Osteoblast (primary cell): Measurements from ENCODE around the gene TRAFD1. TPM values are rescaled to one million over a fixed set of nuclear protein-coding genes. Genes with fewer than 3 reads are reported as not detected.
"Not testable (repeated sequence)": the region's sequence is repeated elsewhere in the genome, so short reads cannot be mapped to it uniquely, and the experiment has no call there.

Source experiments
- DNase-seq: peaks from one replicate; pipeline ENCODE4 v3.0.0; 2011; ENCODE audit warnings: low spot score, mixed read lengths; ENCODE audit not compliant: insufficient read length; ENCODE audit errors: missing footprints
- H2AFZ ChIP-seq: 2 replicates; pipeline ENCODE4 v1.6.0; 2011; ENCODE audit warnings: mild to moderate bottlenecking, low read length
- H3K27ac ChIP-seq: 2 replicates; pipeline ENCODE4 v1.5.1; 2011; ENCODE audit warnings: mild to moderate bottlenecking, low read depth, low read length, moderate library complexity
- H3K27me3 ChIP-seq: 2 replicates; pipeline ENCODE4 v1.6.0; 2012; ENCODE audit warnings: mild to moderate bottlenecking, control low read depth, inconsistent platforms, low read length, moderate library complexity; ENCODE audit not compliant: insufficient read depth
- H3K36me3 ChIP-seq: 2 replicates; pipeline ENCODE4 v1.5.1; 2011; ENCODE audit warnings: mild to moderate bottlenecking, low read length, control low read depth, moderate library complexity; ENCODE audit not compliant: insufficient read depth
- H3K4me1 ChIP-seq: 2 replicates; pipeline ENCODE4 v1.5.1; 2011; ENCODE audit warnings: mild to moderate bottlenecking, low read length, control low read depth, moderate library complexity; ENCODE audit not compliant: insufficient read depth
- H3K4me2 ChIP-seq: 2 replicates; pipeline ENCODE4 v1.6.0; 2011; ENCODE audit warnings: mild to moderate bottlenecking, low read length; ENCODE audit not compliant: insufficient read depth
- H3K4me3 ChIP-seq: fragments of 200-600 bp; sonication (generic); 3 replicates; pipeline ENCODE4 v1.5.1; 2012; ENCODE audit warnings: mild to moderate bottlenecking, low read length, inconsistent platforms; ENCODE audit not compliant: insufficient read depth
- H3K79me2 ChIP-seq: 2 replicates; pipeline ENCODE4 v1.6.0; 2012; ENCODE audit warnings: mild to moderate bottlenecking, low read length, control low read depth, inconsistent platforms; ENCODE audit not compliant: insufficient read depth
- H3K9me3 ChIP-seq: 2 replicates; pipeline ENCODE4 v1.5.1; 2011; ENCODE audit warnings: low read depth, low read length, control low read depth
- H4K20me1 ChIP-seq: 2 replicates; pipeline ENCODE4 v1.6.0; 2012; ENCODE audit warnings: mild to moderate bottlenecking, low read length, control low read depth; ENCODE audit not compliant: insufficient read depth
- total RNA-seq: library from RNA; depleted of rRNA; stranded (reverse); fragments of >200 nt; gene quantifications from 2 replicates; pipeline ENCODE4 v1.2.3, GENCODE V29; 2012
- TF ChIP-seq, protein P1 (sequence below): IDR thresholded peaks from 2 replicates; pipeline ENCODE4 v1.5.1; 2011; ENCODE audit warnings: mild to moderate bottlenecking, low read depth, low read length, moderate library complexity; ENCODE audit errors: extremely low read depth

Gene TRAFD1
- total RNA-seq, 1 donor, result 40.5 TPM

DNA sequence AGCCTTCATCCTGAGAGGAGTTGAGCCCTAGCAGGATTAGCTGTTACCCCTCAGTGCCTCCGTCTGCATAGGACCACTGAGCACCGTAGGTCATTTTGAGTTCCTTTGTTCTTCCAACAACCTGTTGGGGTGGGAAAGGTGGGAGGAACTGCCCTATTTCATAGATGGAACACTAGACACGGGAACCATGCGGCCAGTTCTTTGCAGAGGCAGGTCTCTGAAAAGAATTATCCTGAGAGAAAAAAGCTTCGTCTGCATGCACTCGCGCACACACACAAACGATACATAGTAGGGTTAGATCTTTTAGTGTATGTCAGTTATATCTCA, 28.5 kb downstream of the TRAFD1 start:
- no peak overlapping the region for H3K4me3 ChIP-seq
- H4K20me1 ChIP-seq, result no peaks in the 10 kb centered on the region
- no peaks in the 10 kb centered on the region for H3K4me1 ChIP-seq
- H3K9me3 ChIP-seq, result no peaks in the 10 kb centered on the region
- no peak overlapping the region for H2AFZ ChIP-seq
- no peak overlapping the region for H3K4me2 ChIP-seq
- TF ChIP-seq, protein P1, sequence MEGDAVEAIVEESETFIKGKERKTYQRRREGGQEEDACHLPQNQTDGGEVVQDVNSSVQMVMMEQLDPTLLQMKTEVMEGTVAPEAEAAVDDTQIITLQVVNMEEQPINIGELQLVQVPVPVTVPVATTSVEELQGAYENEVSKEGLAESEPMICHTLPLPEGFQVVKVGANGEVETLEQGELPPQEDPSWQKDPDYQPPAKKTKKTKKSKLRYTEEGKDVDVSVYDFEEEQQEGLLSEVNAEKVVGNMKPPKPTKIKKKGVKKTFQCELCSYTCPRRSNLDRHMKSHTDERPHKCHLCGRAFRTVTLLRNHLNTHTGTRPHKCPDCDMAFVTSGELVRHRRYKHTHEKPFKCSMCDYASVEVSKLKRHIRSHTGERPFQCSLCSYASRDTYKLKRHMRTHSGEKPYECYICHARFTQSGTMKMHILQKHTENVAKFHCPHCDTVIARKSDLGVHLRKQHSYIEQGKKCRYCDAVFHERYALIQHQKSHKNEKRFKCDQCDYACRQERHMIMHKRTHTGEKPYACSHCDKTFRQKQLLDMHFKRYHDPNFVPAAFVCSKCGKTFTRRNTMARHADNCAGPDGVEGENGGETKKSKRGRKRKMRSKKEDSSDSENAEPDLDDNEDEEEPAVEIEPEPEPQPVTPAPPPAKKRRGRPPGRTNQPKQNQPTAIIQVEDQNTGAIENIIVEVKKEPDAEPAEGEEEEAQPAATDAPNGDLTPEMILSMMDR, result no peak
- H3K79me2 ChIP-seq, result no peaks in the 10 kb centered on the region
- no peak for DNase-seq
- no peaks in the 10 kb centered on the region for H3K27me3 ChIP-seq
- peaks cover 51% of the 10 kb centered on the region for H3K36me3 ChIP-seq
- H3K27ac ChIP-seq, result no peak overlapping the region

GRCh38 chr12:112158461-112159145, 33.2 kb downstream of the TRAFD1 start:
- H3K4me3 ChIP-seq, H4K20me1 ChIP-seq, H2AFZ ChIP-seq, H3K4me2 ChIP-seq, H3K9me3 ChIP-seq, H3K27ac ChIP-seq, H3K4me1 ChIP-seq, H3K79me2 ChIP-seq, DNase-seq, H3K27me3 ChIP-seq: not testable (repeated sequence)
- peaks cover 29% of the 10 kb centered on the region for H3K36me3 ChIP-seq

GRCh38 chr12:112159146-112159541, 33.8 kb downstream of the TRAFD1 start:
- Histone ChIP-seq H4K20me1 (no peaks in the 10 kb centered on the region), H3K4me2 (no peak overlapping the region), H3K9me3 (no peaks in the 10 kb centered on the region), H3K4me3 (no peak overlapping the region), H3K36me3 (peaks cover 24% of the 10 kb centered on the region), H3K79me2 (no peaks in the 10 kb centered on the region), H3K4me1 (no peaks in the 10 kb centered on the region), H2AFZ (no peak overlapping the region), H3K27me3 (no peaks in the 10 kb centered on the region), H3K27ac (no peak overlapping the region)
- no peak for DNase-seq
- TF ChIP-seq, protein P1, result no peak

DNA sequence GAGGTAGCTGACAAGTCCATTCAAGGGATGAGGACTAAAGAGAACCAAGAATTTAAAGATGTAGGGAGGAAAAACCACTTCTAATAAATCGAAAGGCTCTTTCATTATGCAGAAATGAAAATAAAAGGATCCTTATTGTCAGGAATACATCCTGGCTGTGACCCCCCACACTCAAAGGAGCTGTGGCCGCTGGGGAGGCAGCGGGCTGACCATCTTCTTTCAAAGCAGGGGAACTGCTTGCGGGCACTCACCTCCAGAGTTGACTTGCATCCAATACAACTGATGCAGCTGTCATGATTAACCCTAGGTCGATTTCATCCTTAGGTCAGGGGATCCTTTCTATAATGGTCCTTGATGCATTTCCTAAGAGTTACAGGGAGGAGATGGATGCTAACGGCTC, 35.3 kb downstream of the TRAFD1 start:
- Histone ChIP-seq H3K9me3 (no peaks in the 10 kb centered on the region), H2AFZ (no peak overlapping the region), H3K79me2 (no peaks in the 10 kb centered on the region), H3K27ac (no peak overlapping the region), H3K27me3 (no peaks in the 10 kb centered on the region), H3K4me2 (no peak overlapping the region), H3K4me1 (no peaks in the 10 kb centered on the region), H4K20me1 (no peaks in the 10 kb centered on the region), H3K4me3 (no peak overlapping the region), H3K36me3 (peaks cover 23% of the 10 kb centered on the region)
- no peak for DNase-seq
- TF ChIP-seq, protein P1, result no peak
